ENCODE results near the gene EXOC2.

DNA sequence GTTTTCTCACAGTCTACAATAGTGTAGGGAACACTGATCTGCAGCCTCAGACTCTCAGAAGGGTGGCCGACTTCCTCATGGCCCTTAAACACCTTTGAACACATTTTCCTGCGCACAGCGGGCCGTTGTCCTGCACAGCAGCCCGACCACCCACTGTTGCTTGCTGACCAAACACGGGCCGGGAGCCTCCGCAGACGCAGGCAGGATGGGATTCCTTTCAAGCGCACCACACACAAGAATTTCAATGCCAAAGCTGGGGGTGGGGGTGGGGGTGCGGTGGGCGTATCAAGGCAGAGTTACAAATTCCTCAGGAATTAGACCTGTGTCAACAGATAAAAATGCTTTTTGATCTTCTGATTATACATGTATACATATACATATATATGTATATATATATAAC, 110.6 kb downstream of the EXOC2 start:
- TF ChIP-seq EZH2 (IDR thresholded peaks at IDR 0.05; ENCODE audit: insufficient read depth, low read length): no peak
- TF ChIP-seq, protein P1, sequence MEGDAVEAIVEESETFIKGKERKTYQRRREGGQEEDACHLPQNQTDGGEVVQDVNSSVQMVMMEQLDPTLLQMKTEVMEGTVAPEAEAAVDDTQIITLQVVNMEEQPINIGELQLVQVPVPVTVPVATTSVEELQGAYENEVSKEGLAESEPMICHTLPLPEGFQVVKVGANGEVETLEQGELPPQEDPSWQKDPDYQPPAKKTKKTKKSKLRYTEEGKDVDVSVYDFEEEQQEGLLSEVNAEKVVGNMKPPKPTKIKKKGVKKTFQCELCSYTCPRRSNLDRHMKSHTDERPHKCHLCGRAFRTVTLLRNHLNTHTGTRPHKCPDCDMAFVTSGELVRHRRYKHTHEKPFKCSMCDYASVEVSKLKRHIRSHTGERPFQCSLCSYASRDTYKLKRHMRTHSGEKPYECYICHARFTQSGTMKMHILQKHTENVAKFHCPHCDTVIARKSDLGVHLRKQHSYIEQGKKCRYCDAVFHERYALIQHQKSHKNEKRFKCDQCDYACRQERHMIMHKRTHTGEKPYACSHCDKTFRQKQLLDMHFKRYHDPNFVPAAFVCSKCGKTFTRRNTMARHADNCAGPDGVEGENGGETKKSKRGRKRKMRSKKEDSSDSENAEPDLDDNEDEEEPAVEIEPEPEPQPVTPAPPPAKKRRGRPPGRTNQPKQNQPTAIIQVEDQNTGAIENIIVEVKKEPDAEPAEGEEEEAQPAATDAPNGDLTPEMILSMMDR (IDR thresholded peaks at IDR 0.05; ENCODE audit: insufficient read depth, low read depth, low read length): no peak
